SU-DHL-6 (cell line): ENCODE measurements around the gene KDSR.

ENCODE experiments used
- EZH2phosphoT487 ChIP-seq: fragments of 200-600 bp; sonication (generic), shearing (Covaris generic); conservative IDR thresholded peaks from 2 replicates; pipeline ENCODE4 v1.6.1; 2018; ENCODE audit warnings: mild to moderate bottlenecking, antibody characterized with exemption, low read length, moderate library complexity, mixed read lengths
- TF ChIP-seq, protein P1 (sequence below): fragments of 200-600 bp; sonication (generic); IDR thresholded peaks from one replicate; pipeline ENCODE4 v1.5.1; 2017; ENCODE audit warnings: antibody characterized with exemption, mild to moderate bottlenecking, low read length, moderate library complexity; ENCODE audit not compliant: insufficient read depth, poor library complexity, severe bottlenecking

DNA sequence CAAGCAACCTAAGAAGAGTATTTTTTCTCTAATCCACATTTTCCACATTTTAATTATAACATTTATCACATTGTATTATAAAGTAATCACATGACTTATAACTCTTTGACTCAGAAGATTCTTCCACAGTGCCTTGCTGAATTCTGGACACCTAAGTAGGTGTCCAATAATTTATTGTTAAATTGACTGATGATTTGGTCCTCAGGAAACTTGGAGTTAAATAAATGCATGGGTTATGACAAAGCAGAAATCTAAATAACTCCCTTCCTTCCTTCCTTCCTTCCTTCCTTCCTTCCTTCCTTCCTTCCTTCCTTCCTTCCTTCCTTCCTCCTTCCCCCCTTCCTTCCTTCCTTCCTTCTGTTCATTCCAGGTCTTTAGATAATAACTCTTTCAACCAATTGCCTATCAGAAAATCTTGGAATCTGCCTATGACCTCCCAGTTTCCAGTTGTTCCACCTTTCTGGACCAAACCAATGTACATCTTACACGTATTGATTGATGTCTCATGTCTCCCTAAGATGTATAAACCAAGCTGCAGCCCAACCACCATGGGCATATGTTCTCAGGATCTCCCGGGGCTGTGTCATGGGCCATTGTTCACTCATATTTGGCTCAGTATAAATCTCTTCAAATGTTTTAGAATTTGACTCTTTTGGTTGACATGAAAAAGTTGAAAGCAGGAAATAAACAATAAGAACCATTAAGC lies 10.4 kb upstream of the KDSR start:
- TF ChIP-seq, protein P1, sequence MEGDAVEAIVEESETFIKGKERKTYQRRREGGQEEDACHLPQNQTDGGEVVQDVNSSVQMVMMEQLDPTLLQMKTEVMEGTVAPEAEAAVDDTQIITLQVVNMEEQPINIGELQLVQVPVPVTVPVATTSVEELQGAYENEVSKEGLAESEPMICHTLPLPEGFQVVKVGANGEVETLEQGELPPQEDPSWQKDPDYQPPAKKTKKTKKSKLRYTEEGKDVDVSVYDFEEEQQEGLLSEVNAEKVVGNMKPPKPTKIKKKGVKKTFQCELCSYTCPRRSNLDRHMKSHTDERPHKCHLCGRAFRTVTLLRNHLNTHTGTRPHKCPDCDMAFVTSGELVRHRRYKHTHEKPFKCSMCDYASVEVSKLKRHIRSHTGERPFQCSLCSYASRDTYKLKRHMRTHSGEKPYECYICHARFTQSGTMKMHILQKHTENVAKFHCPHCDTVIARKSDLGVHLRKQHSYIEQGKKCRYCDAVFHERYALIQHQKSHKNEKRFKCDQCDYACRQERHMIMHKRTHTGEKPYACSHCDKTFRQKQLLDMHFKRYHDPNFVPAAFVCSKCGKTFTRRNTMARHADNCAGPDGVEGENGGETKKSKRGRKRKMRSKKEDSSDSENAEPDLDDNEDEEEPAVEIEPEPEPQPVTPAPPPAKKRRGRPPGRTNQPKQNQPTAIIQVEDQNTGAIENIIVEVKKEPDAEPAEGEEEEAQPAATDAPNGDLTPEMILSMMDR, result no peak
- no peak for TF ChIP-seq EZH2phosphoT487
